SK-N-SH (cell line): ENCODE results near the gene HOMER3. TPM values are rescaled to one million over a fixed set of nuclear protein-coding genes. Genes with fewer than 3 reads are reported as not detected.

Experiments used
- CTCF ChIA-PET: fragments of 300-600, 350-600 bp; formaldehyde crosslinking; extraction: SDS; loops from one replicate; lab custom pipeline; 2021; lab: Yijun Ruan, JAX
- POLR2A ChIA-PET: fragments of 350-600 bp; sonication (Branson Sonifier 250); formaldehyde crosslinking; extraction: SDS; loops from one replicate; lab custom pipeline; 2020; ENCODE audit warnings: antibody characterized with exemption, inconsistent platforms; lab: Yijun Ruan, JAX
- DNase-seq: peaks from one replicate; pipeline ENCODE4 v3.0.0; 2012
- H2AFZ ChIP-seq: fragments of 200-600 bp; sonication (generic); 2 replicates; pipeline ENCODE4 v1.8.1; 2016; ENCODE audit warnings: antibody characterized with exemption, mild to moderate bottlenecking, low read depth
- H3F3A ChIP-seq: fragments of 200-600 bp; sonication (generic); replicated peaks from 2 replicates; pipeline ENCODE3; 2016; ENCODE audit warnings: antibody characterized with exemption, mild to moderate bottlenecking; ENCODE audit not compliant: insufficient read depth
- H3K27ac ChIP-seq, 2 experiments: fragments of 200-500 bp in 1 of 2; fragments of 200-600 bp in 1 of 2; sonication (Bioruptor generic) in 1 of 2; sonication (generic), shearing (Covaris generic) in 1 of 2; 2 replicates each; pipeline versions ENCODE4 v1.5.1 to v1.6.1; 2014 to 2016; ENCODE audit warnings: low read depth in 2 of 2, inconsistent platforms in 1 of 2, low read length in 1 of 2, mild to moderate bottlenecking in 1 of 2, mixed read lengths in 1 of 2
- H3K27me3 ChIP-seq: fragments of 200-600 bp; sonication (generic), shearing (Covaris generic); 2 replicates; pipeline ENCODE4 v1.6.1; 2016; ENCODE audit warnings: mixed run types; ENCODE audit not compliant: insufficient read depth
- H3K36me3 ChIP-seq, 2 experiments: fragments of 200-500 bp in 1 of 2; fragments of 200-600 bp in 1 of 2; sonication (Bioruptor generic) in 1 of 2; sonication (generic) in 1 of 2; replicated peaks in 1 of 2; 2 replicates each; pipeline versions ENCODE3 to v1.5.1; 2014 to 2016; ENCODE audit warnings: low read length in 1 of 2, mild to moderate bottlenecking in 1 of 2; ENCODE audit not compliant: insufficient read depth in 2 of 2, control insufficient read depth in 1 of 2
- H3K4me1 ChIP-seq, 2 experiments: fragments of 200-500 bp in 1 of 2; fragments of 200-600 bp in 1 of 2; sonication (Bioruptor generic) in 1 of 2; sonication (generic), shearing (Covaris generic) in 1 of 2; 2 replicates each; pipeline versions ENCODE4 v1.5.1 to v1.6.1; 2014 to 2016; ENCODE audit warnings: low read depth in 1 of 2, low read length in 1 of 2, mixed run types in 1 of 2; ENCODE audit not compliant: insufficient read depth in 2 of 2, control insufficient read depth in 1 of 2
- H3K4me2 ChIP-seq: fragments of 200-600 bp; sonication (generic), shearing (Covaris generic); 2 replicates; pipeline ENCODE4 v1.6.1; 2017; ENCODE audit warnings: mixed run types
- H3K4me3 ChIP-seq, 2 experiments: fragments of 200-500 bp in 1 of 2; fragments of 200-600 bp in 1 of 2; sonication (Bioruptor generic) in 1 of 2; sonication (generic), shearing (Covaris generic) in 1 of 2; 2 replicates each; pipeline versions ENCODE4 v1.5.1 to v1.8.1; 2014 to 2016; ENCODE audit warnings: low read depth in 2 of 2, inconsistent platforms in 1 of 2, low read length in 1 of 2, mild to moderate bottlenecking in 1 of 2, mixed read lengths in 1 of 2, moderate library complexity in 1 of 2
- H3K79me2 ChIP-seq: fragments of 200-600 bp; sonication (generic); 2 replicates; pipeline ENCODE4 v1.8.1; 2017; ENCODE audit warnings: mild to moderate bottlenecking; ENCODE audit not compliant: insufficient read depth
- H3K9ac ChIP-seq: fragments of 200-600 bp; sonication (generic); 2 replicates; pipeline ENCODE4 v1.6.1; 2017; ENCODE audit warnings: mixed run types
- H3K9me2 ChIP-seq: fragments of 200-600 bp; sonication (generic); 2 replicates; pipeline ENCODE4 v1.6.1; 2017; ENCODE audit warnings: mixed run types
- H3K9me3 ChIP-seq: fragments of 200-600 bp; sonication (generic); 2 replicates; pipeline ENCODE4 v1.6.1; 2017; ENCODE audit warnings: mixed run types, mild to moderate bottlenecking, moderate library complexity
- H4K20me1 ChIP-seq: fragments of 200-600 bp; sonication (generic); 2 replicates; pipeline ENCODE4 v1.6.1; 2017; ENCODE audit warnings: mild to moderate bottlenecking, mixed run types; ENCODE audit not compliant: insufficient read depth
- CTCF ChIP-seq: fragments of 200-600 bp; sonication (generic); IDR thresholded peaks from 2 replicates; pipeline ENCODE4 v1.6.1; 2017; ENCODE audit warnings: antibody characterized with exemption, mild to moderate bottlenecking, moderate library complexity
- ELF1 ChIP-seq: IDR thresholded peaks from 2 replicates; pipeline ENCODE4 v1.4.0; 2012
- EP300 ChIP-seq, 2 experiments: IDR thresholded peaks; 2 replicates each; pipeline versions ENCODE4 v1.4.0 to v1.6.1; 2012; ENCODE audit warnings: borderline replicate concordance in 1 of 2, low read depth in 1 of 2, low read length in 1 of 2
- GABPA ChIP-seq: IDR thresholded peaks from 2 replicates; pipeline ENCODE4 v1.4.0; 2012; ENCODE audit warnings: low read depth, mild to moderate bottlenecking
- GATA2 ChIP-seq: sonication (generic); formaldehyde crosslinking; IDR thresholded peaks from 2 replicates; pipeline ENCODE4 v1.5.0; 2020; ENCODE audit warnings: mild to moderate bottlenecking, missing genetic modification reagents
- RFX5 ChIP-seq: IDR thresholded peaks from 2 replicates; pipeline ENCODE4 v1.6.1; 2012; ENCODE audit warnings: mild to moderate bottlenecking, improper control_type of control experiment, low read length
- RXRA ChIP-seq: IDR thresholded peaks from 2 replicates; pipeline ENCODE4 v1.4.0; 2012; ENCODE audit warnings: low read depth, mild to moderate bottlenecking, borderline replicate concordance
- SMC3 ChIP-seq: IDR thresholded peaks from 2 replicates; pipeline ENCODE4 v1.6.1; 2012; ENCODE audit warnings: low read depth, low read length, improper control_type of control experiment
- USF2 ChIP-seq: fragments of 150-350 bp; IDR thresholded peaks from 2 replicates; pipeline ENCODE4 v1.6.1; 2017; ENCODE audit warnings: antibody characterized with exemption, low read length, low read depth, borderline replicate concordance
- YY1 ChIP-seq: IDR thresholded peaks from 2 replicates; pipeline ENCODE4 v1.4.0; 2012; ENCODE audit warnings: low read depth, mild to moderate bottlenecking
- ZBTB33 ChIP-seq: IDR thresholded peaks from 2 replicates; pipeline ENCODE4 v1.4.0; 2012; ENCODE audit warnings: low read depth, borderline replicate concordance
- WGBS: methylation state at CpG from one replicate; pipeline ENCODE4 v1.1.6; 2017; ENCODE audit warnings: low lambda C conversion rate; 5-methylcytosine and 5-hydroxymethylcytosine counted together
- polyA plus RNA-seq, 3 experiments: library from polyadenylated mRNA; depleted of rRNA; stranded (reverse); fragments of >200 nt; gene quantifications; 2 replicates each; pipeline ENCODE4 v1.2.3, GENCODE V29; 2012
- TF ChIP-seq, protein P1 (sequence below): IDR thresholded peaks from 2 replicates; pipeline ENCODE4 v1.6.1; 2012; ENCODE audit warnings: mild to moderate bottlenecking, low read depth, low read length, moderate library complexity

HOMER3 gene
- polyA plus RNA-seq, 1 of the 3 experiments (the other 2 are of a cell fraction): 83.0 TPM

- no peaks in the 10 kb centered on the region for H3K79me2 ChIP-seq
- H3K9me2 ChIP-seq: no peaks in the 10 kb centered on the region
- no peak overlapping the region for H3K9ac ChIP-seq
- H4K20me1 ChIP-seq: no peaks in the 10 kb centered on the region
- WGBS: 56% methylated on average over 22 of the region's 33 CpGs
- H3K4me1 ChIP-seq: peaks cover 0 to 24% of the 10 kb centered on the region in 2 experiments; a peak in 1 of 4 replicates
- peak overlapping the region in 1 of 2 experiments; percentile 61; a peak in 1 of 4 replicates for H3K4me3 ChIP-seq
- TF ChIP-seq RXRA: no peak
- TF ChIP-seq SMC3: no peak
- TF ChIP-seq ELF1: no peak
- H3K9me3 ChIP-seq: no peaks in the 10 kb centered on the region
- DNase-seq: peak; percentile 62
- peaks cover 0 to 20% of the 10 kb centered on the region in 2 experiments for H3K36me3 ChIP-seq
- H3K27me3 ChIP-seq: no peaks in the 10 kb centered on the region
- H3K27ac ChIP-seq: no peak overlapping the region
- peak overlapping the region; percentile 28; the same call in 1 of the 2 replicates for H3K4me2 ChIP-seq
- H3F3A ChIP-seq: peaks cover 9% of the 10 kb centered on the region
- CTCF ChIA-PET: interaction anchor here (0.9 to 6.3 kb wide), 9 partner anchors 8 to 307 kb away, joined by 3 to 76 read pairs (median 18); partner anchors contain the start of genes COPE, DDX49 and REX1BD
- no peak overlapping the region for H2AFZ ChIP-seq
- POLR2A ChIA-PET: interaction anchor here (0.5 to 1.5 kb wide), 2 partner anchors 23 to 25 kb away, joined by 8 to 9 read pairs; partner anchors contain the start of genes COPE and DDX49
Measured at GRCh38 chr19:18896421-18896841, 44.6 kb downstream of the HOMER3 start.

- CTCF ChIA-PET: interaction anchor here (0.9 to 6.3 kb wide), 16 partner anchors 9 to 306 kb away, joined by 3 to 76 read pairs (median 12); partner anchors contain the start of genes COPE, DDX49 and REX1BD
- no peak for TF ChIP-seq YY1
- TF ChIP-seq GATA2 (CRISPR knock-in tag): no peak
- TF ChIP-seq ZBTB33: no peak
- TF ChIP-seq EP300 (IDR thresholded peaks at IDR 0.05; ENCODE audit: borderline replicate concordance in 1 of 2, low read depth in 1 of 2, low read length in 1 of 2): no peak
- no peak for TF ChIP-seq GABPA
- TF ChIP-seq USF2: no peak
- TF ChIP-seq, protein P1, sequence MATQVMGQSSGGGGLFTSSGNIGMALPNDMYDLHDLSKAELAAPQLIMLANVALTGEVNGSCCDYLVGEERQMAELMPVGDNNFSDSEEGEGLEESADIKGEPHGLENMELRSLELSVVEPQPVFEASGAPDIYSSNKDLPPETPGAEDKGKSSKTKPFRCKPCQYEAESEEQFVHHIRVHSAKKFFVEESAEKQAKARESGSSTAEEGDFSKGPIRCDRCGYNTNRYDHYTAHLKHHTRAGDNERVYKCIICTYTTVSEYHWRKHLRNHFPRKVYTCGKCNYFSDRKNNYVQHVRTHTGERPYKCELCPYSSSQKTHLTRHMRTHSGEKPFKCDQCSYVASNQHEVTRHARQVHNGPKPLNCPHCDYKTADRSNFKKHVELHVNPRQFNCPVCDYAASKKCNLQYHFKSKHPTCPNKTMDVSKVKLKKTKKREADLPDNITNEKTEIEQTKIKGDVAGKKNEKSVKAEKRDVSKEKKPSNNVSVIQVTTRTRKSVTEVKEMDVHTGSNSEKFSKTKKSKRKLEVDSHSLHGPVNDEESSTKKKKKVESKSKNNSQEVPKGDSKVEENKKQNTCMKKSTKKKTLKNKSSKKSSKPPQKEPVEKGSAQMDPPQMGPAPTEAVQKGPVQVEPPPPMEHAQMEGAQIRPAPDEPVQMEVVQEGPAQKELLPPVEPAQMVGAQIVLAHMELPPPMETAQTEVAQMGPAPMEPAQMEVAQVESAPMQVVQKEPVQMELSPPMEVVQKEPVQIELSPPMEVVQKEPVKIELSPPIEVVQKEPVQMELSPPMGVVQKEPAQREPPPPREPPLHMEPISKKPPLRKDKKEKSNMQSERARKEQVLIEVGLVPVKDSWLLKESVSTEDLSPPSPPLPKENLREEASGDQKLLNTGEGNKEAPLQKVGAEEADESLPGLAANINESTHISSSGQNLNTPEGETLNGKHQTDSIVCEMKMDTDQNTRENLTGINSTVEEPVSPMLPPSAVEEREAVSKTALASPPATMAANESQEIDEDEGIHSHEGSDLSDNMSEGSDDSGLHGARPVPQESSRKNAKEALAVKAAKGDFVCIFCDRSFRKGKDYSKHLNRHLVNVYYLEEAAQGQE: no peak
- TF ChIP-seq SMC3: no peak
- TF ChIP-seq CTCF: no peak
- no peak for TF ChIP-seq RFX5
- peak; percentile 95 for DNase-seq
- Histone ChIP-seq H3K9me3 (no peaks in the 10 kb centered on the region), H3K79me2 (no peaks in the 10 kb centered on the region), H3K4me1 (peaks cover 0 to 24% of the 10 kb centered on the region in 2 experiments; a peak in 1 of 4 replicates), H2AFZ (no peak within 1 kb of the TSS; the same call in 1 of the 2 replicates), H3K4me2 (peak within 1 kb of the TSS; percentile 98), H3K9me2 (no peaks in the 10 kb centered on the region), H3K4me3 (peak within 1 kb of the TSS; percentile 61 to 72), H3K27ac (peak within 1 kb of the TSS in 1 of 2 experiments; percentile 65; a peak in 1 of 4 replicates), H3K9ac (no peak within 1 kb of the TSS; the same call in 1 of the 2 replicates), H4K20me1 (no peaks in the 10 kb centered on the region), H3K36me3 (peaks cover 0 to 15% of the 10 kb centered on the region in 2 experiments), H3K27me3 (no peaks in the 10 kb centered on the region), H3F3A (peaks cover 9% of the 10 kb centered on the region)
- 11% methylated on average over 9 of the region's 89 CpGs for WGBS
- POLR2A ChIA-PET: interaction anchor here (1.5 to 1.7 kb wide), 2 partner anchors 20 to 23 kb away, joined by 4 to 8 read pairs; partner anchors contain the start of genes COPE and DDX49
Measured at GRCh38 chr19:18895824-18896341, 45.1 kb downstream of the HOMER3 start, which contains the start of gene CERS1. CERS1 (minus strand) TSS chr19:18896158; CDS start chr19:18896072, 86 bp downstream.
